ENCODE results near the gene VCAN.

DNA sequence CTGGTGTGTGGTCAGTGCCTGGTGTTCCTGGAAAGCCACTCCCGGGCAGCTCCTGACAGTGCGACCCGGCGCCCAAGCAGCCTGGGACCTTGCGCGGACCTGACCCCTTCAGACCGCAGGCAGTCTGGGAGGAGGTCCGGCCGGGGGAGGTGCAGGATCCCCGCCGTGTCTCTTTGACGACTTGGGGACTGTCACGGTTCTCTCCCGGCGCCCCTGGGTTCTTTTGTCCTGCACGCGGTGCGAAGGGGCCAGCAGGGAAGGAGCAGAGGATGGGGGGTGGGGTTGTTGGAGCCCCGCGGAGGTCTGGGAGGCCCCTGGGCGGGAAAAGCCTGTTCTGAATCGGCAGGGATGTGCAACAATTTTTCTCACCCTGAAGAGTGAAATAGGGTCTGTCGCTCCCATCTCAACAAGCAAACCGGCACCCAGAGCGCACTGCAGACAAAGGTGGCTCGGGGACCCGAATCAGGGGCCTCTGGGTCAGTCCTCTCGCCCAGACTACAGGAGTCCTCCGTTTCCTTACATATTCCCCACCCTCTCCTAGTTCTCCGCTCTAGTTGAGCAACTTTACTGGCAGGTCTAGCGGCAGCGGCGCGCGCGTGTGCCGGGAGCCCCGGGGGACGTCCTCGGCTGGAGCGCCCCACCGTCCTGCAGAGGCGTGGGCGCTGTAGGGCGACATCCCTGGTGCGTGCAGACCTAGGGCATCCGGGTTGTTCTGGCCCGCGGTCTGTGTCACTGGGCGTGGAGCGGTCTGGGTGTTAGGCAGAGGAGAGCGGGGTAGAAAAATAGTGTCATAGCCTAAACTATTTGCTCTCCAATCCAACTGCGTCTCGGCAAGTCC, 1.2 kb downstream of the VCAN start:
- TF ChIP-seq POLR2AphosphoS5 (IDR thresholded peaks at IDR 0.05; ENCODE audit: low read depth, low read length) (peak; percentile 12; the same call in 1 of the 2 replicates), TAF1 (IDR thresholded peaks at IDR 0.05; ENCODE audit: borderline replicate concordance, insufficient read depth, low read length) (no peak)
- TF ChIP-seq, protein P1, sequence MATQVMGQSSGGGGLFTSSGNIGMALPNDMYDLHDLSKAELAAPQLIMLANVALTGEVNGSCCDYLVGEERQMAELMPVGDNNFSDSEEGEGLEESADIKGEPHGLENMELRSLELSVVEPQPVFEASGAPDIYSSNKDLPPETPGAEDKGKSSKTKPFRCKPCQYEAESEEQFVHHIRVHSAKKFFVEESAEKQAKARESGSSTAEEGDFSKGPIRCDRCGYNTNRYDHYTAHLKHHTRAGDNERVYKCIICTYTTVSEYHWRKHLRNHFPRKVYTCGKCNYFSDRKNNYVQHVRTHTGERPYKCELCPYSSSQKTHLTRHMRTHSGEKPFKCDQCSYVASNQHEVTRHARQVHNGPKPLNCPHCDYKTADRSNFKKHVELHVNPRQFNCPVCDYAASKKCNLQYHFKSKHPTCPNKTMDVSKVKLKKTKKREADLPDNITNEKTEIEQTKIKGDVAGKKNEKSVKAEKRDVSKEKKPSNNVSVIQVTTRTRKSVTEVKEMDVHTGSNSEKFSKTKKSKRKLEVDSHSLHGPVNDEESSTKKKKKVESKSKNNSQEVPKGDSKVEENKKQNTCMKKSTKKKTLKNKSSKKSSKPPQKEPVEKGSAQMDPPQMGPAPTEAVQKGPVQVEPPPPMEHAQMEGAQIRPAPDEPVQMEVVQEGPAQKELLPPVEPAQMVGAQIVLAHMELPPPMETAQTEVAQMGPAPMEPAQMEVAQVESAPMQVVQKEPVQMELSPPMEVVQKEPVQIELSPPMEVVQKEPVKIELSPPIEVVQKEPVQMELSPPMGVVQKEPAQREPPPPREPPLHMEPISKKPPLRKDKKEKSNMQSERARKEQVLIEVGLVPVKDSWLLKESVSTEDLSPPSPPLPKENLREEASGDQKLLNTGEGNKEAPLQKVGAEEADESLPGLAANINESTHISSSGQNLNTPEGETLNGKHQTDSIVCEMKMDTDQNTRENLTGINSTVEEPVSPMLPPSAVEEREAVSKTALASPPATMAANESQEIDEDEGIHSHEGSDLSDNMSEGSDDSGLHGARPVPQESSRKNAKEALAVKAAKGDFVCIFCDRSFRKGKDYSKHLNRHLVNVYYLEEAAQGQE (IDR thresholded peaks at IDR 0.05; ENCODE audit: insufficient read depth in 1 of 2, low read depth in 2 of 2, low read length in 2 of 2), result no peak
